ENCODE data around the gene UBQLN4. TPM values are rescaled to one million over a fixed set of nuclear protein-coding genes. Genes with fewer than 3 reads are reported as not detected.
"Not testable (repeated sequence)": the region's sequence is repeated elsewhere in the genome, so short reads cannot be mapped to it uniquely, and the experiment has no call there.

Gene UBQLN4
- total RNA-seq, 3 donors from 2014 or later: 22.1 to 27.1 (median 23.3) TPM

GRCh38 chr1:156073110-156073687, 19.6 kb upstream of the UBQLN4 start:
- H3K9me3 ChIP-seq: no peaks in the 10 kb centered on the region
- TF ChIP-seq POLR2A (IDR thresholded peaks at IDR 0.05) (no peak), POLR2AphosphoS5 (IDR thresholded peaks at IDR 0.05) (no peak), CTCF (IDR thresholded peaks at IDR 0.05) (no peak)
- H3K36me3 ChIP-seq: no peaks in the 10 kb centered on the region
- no peak overlapping the region for H3K4me3 ChIP-seq
- intact Hi-C loops (cut with DNase I; ENCODE audit: low total_unique reads): no loop called here
- H3K27me3 ChIP-seq: no peaks in the 10 kb centered on the region
- no peaks in the 10 kb centered on the region for H3K4me1 ChIP-seq
- DNase-seq (ENCODE audit: low spot score in 2 of 2): no peak
- no peak overlapping the region for H3K27ac ChIP-seq

GRCh38 chr1:156072251-156072650, 18.7 kb upstream of the UBQLN4 start:
- Histone ChIP-seq H3K27ac (no peak overlapping the region), H3K4me3 (no peak overlapping the region), H3K27me3 (no peaks in the 10 kb centered on the region), H3K4me1 (no peaks in the 10 kb centered on the region), H3K36me3 (no peaks in the 10 kb centered on the region), H3K9me3 (no peaks in the 10 kb centered on the region)
- DNase-seq (ENCODE audit: low spot score in 2 of 2): no peak
- intact Hi-C loops (cut with DNase I; ENCODE audit: low total_unique reads): no loop called here
- TF ChIP-seq CTCF (IDR thresholded peaks at IDR 0.05) (no peak), POLR2AphosphoS5 (IDR thresholded peaks at IDR 0.05) (no peak), POLR2A (IDR thresholded peaks at IDR 0.05) (no peak)

- intact Hi-C loops (cut with DNase I; ENCODE audit: low total_unique reads); DNase-seq (ENCODE audit: low spot score in 2 of 2): not testable (repeated sequence)
Measured at GRCh38 chr1:156071332-156071816, 17.8 kb upstream of the UBQLN4 start.

GRCh38 chr1:156070548-156070947, 16.9 kb upstream of the UBQLN4 start:
- no peak overlapping the region for H3K27ac ChIP-seq
- DNase-seq (ENCODE audit: low spot score in 2 of 2): no peak
- TF ChIP-seq POLR2AphosphoS5 (IDR thresholded peaks at IDR 0.05) (no peak), POLR2A (IDR thresholded peaks at IDR 0.05) (no peak)
- no peaks in the 10 kb centered on the region for H3K4me1 ChIP-seq
- H3K36me3 ChIP-seq: no peaks in the 10 kb centered on the region
- no peaks in the 10 kb centered on the region for H3K27me3 ChIP-seq
- H3K9me3 ChIP-seq: no peaks in the 10 kb centered on the region
- intact Hi-C loops (cut with DNase I; ENCODE audit: low total_unique reads): no loop called here
- H3K4me3 ChIP-seq: no peak overlapping the region

More at GRCh38 chr1:156071332-156071816, 17.8 kb upstream of the UBQLN4 start:
- H3K27me3 ChIP-seq, H3K36me3 ChIP-seq, H3K27ac ChIP-seq, H3K4me1 ChIP-seq, H3K9me3 ChIP-seq, H3K4me3 ChIP-seq: not testable (repeated sequence)

GRCh38 chr1:156069490-156070455, 16.2 kb upstream of the UBQLN4 start:
- TF ChIP-seq POLR2AphosphoS5 (IDR thresholded peaks at IDR 0.05) (no peak), POLR2A (IDR thresholded peaks at IDR 0.05) (no peak), CTCF (IDR thresholded peaks at IDR 0.05) (no peak)
- intact Hi-C loops (cut with DNase I; ENCODE audit: low total_unique reads): no loop called here

GRCh38 chr1:156067262-156067661, 13.7 kb upstream of the UBQLN4 start:
- no peak overlapping the region for H3K27ac ChIP-seq
- DNase-seq (ENCODE audit: low spot score in 2 of 2): no peak
- no peaks in the 10 kb centered on the region for H3K36me3 ChIP-seq
- H3K9me3 ChIP-seq: no peaks in the 10 kb centered on the region
- H3K27me3 ChIP-seq: no peaks in the 10 kb centered on the region
- H3K4me3 ChIP-seq: no peak overlapping the region
- no peaks in the 10 kb centered on the region for H3K4me1 ChIP-seq
- intact Hi-C loops (cut with DNase I; ENCODE audit: low total_unique reads): no loop called here
- TF ChIP-seq POLR2A (IDR thresholded peaks at IDR 0.05) (no peak), POLR2AphosphoS5 (IDR thresholded peaks at IDR 0.05) (no peak), CTCF (IDR thresholded peaks at IDR 0.05) (no peak)

More at GRCh38 chr1:156069490-156070455, 16.2 kb upstream of the UBQLN4 start:
- no peak overlapping the region for H3K4me3 ChIP-seq
- H3K27ac ChIP-seq: no peak overlapping the region
- no peak for DNase-seq (ENCODE audit: low spot score in 2 of 2)
- H3K36me3 ChIP-seq: no peaks in the 10 kb centered on the region
- H3K9me3 ChIP-seq: no peaks in the 10 kb centered on the region
- no peaks in the 10 kb centered on the region for H3K4me1 ChIP-seq
- no peaks in the 10 kb centered on the region for H3K27me3 ChIP-seq

Measured in breast epithelium (tissue), 4 donors.